ENCODE measurements around the gene CCT4.
"Not testable (repeated sequence)": the region's sequence is repeated elsewhere in the genome, so short reads cannot be mapped to it uniquely, and the experiment has no call there.

- TF ChIP-seq CTCF, EP300 (IDR thresholded peaks at IDR 0.05): not testable (repeated sequence)
Observed at GRCh38 chr2:61879351-61879750, 9.1 kb downstream of the CCT4 start.

Measured in esophagus muscularis mucosa (tissue), 3 donors.